GM12878 (cell line): ENCODE data around the gene SIX3. TPM values are rescaled to one million over a fixed set of nuclear protein-coding genes. Genes with fewer than 3 reads are reported as not detected.

ENCODE experiments used
- ATAC-seq: fragments of 200-7000 bp; cut with Tn5 transposase; 3 replicates; pipeline ENCODE4 v1.9.1; 2020; ENCODE audit warnings: mild to moderate bottlenecking, moderate library complexity
- BruUV-seq: library from RNA; stranded (reverse); fragments of 400-500 nt; replicated peaks from 2 replicates; lab custom pipeline; 2021; lab: Mats Ljungman, UMichigan
- CTCF ChIA-PET: fragments of 300-600 bp; sonication (Branson Sonifier 250); formaldehyde crosslinking; extraction: SDS; loops from one replicate; lab custom pipeline; 2021; ENCODE audit warnings: inconsistent platforms; lab: Yijun Ruan, JAX
- POLR2A ChIA-PET: fragments of 350-600 bp; formaldehyde crosslinking; extraction: SDS; loops from one replicate; lab custom pipeline; 2021; ENCODE audit warnings: inconsistent platforms; lab: Charles Lee
- RAD21 ChIA-PET: fragments of 300-600 bp; sonication (Branson Sonifier 250); formaldehyde crosslinking; loops from one replicate; lab custom pipeline; 2023; ENCODE audit warnings: antibody characterized with exemption; ENCODE audit not compliant: unreplicated experiment; lab: Charles Lee
- SMC1A ChIA-PET: fragments of 300-600 bp; sonication (Branson Sonifier 250); formaldehyde crosslinking; loops from one replicate; lab custom pipeline; 2023; ENCODE audit not compliant: unreplicated experiment, uncharacterized antibody; lab: Charles Lee
- DNase-seq: peaks from one replicate; pipeline ENCODE4 v3.0.0-alpha.2; 2011; ENCODE audit warnings: low read depth, low spot score
- FAIRE-seq: peaks from 3 replicates; lab custom pipeline; 2011; peaks lifted over from hg19 to GRCh38; lab: Jason Lieb, UNC
- H2AFZ ChIP-seq: 2 replicates; pipeline ENCODE4 v1.6.0; 2011; ENCODE audit warnings: low read depth, low read length, control low read depth; ENCODE audit not compliant: control insufficient read depth
- H3K27ac ChIP-seq: 2 replicates; pipeline ENCODE4 v1.5.1; 2011; ENCODE audit warnings: control low read depth; ENCODE audit not compliant: control insufficient read depth, insufficient read depth
- H3K27me3 ChIP-seq, 2 experiments: replicated peaks in 1 of 2; 2 replicates each; pipeline versions ENCODE4 v1.6.0 to v1.6.1; 2011; ENCODE audit warnings: low read length in 1 of 2; ENCODE audit not compliant: control insufficient read depth in 2 of 2, insufficient read depth in 2 of 2
- H3K36me3 ChIP-seq, 2 experiments: 2 replicates each; pipeline ENCODE4 v1.5.1; 2011; ENCODE audit warnings: low read length in 1 of 2; ENCODE audit not compliant: control insufficient read depth in 2 of 2, insufficient read depth in 2 of 2
- H3K4me1 ChIP-seq: 2 replicates; pipeline ENCODE4 v1.6.1; 2011; ENCODE audit warnings: mild to moderate bottlenecking, low read length, moderate library complexity, mixed read lengths; ENCODE audit not compliant: control insufficient read depth, insufficient read depth
- H3K4me2 ChIP-seq: 2 replicates; pipeline ENCODE4 v1.6.0; 2011; ENCODE audit warnings: control low read depth; ENCODE audit not compliant: control insufficient read depth, insufficient read depth
- H3K4me3 ChIP-seq: fragments of 200-600 bp; sonication (generic); 2 replicates; pipeline ENCODE4 v1.5.1; 2016
- H3K79me2 ChIP-seq: 2 replicates; pipeline ENCODE4 v1.6.0; 2011; ENCODE audit warnings: low read length; ENCODE audit not compliant: control insufficient read depth, insufficient read depth
- H3K9ac ChIP-seq: 2 replicates; pipeline ENCODE4 v1.8.0; 2011; ENCODE audit warnings: low read length, control low read depth, mixed read lengths; ENCODE audit not compliant: control insufficient read depth, insufficient read depth
- H3K9me3 ChIP-seq: replicated peaks from 3 replicates; pipeline ENCODE4 v1.5.1; 2011; ENCODE audit warnings: mild to moderate bottlenecking, low read length; ENCODE audit not compliant: control insufficient read depth, insufficient read depth
- H4K20me1 ChIP-seq: 2 replicates; pipeline ENCODE4 v1.6.0; 2011; ENCODE audit not compliant: control insufficient read depth, insufficient read depth
- CHD1 ChIP-seq: IDR thresholded peaks from 2 replicates; pipeline ENCODE4 v1.6.1; 2012; ENCODE audit warnings: low read depth, low read length, improper control_type of control experiment
- CHD4 ChIP-seq: fragments of 200-600 bp; sonication (generic); IDR thresholded peaks from 2 replicates; pipeline ENCODE4 v1.6.1; 2016; ENCODE audit warnings: mild to moderate bottlenecking
- EGR1 ChIP-seq, 2 experiments: IDR thresholded peaks; 1 replicate in 1 of 2; 2 replicates in 1 of 2; pipeline ENCODE4 v1.6.1; 2011 to 2012; ENCODE audit warnings: low read depth in 2 of 2, low read length in 2 of 2, borderline replicate concordance in 1 of 2, mild to moderate bottlenecking in 1 of 2, moderate library complexity in 1 of 2
- EZH2 ChIP-seq: IDR thresholded peaks from 2 replicates; pipeline ENCODE4 v1.6.1; 2012; ENCODE audit warnings: low read depth, mild to moderate bottlenecking, control low read depth, inconsistent platforms, low read length, borderline replicate concordance; ENCODE audit not compliant: control insufficient read depth
- KLF5 ChIP-seq: fragments of 450-650 bp; IDR thresholded peaks from 2 replicates; pipeline ENCODE4 v1.6.1; 2014; ENCODE audit warnings: mild to moderate bottlenecking; ENCODE audit not compliant: partially characterized antibody
- MTA3 ChIP-seq: IDR thresholded peaks from 2 replicates; pipeline ENCODE4 v1.6.1; 2012; ENCODE audit warnings: low read length, inconsistent platforms, borderline replicate concordance
- MXI1 ChIP-seq: fragments of 150-350 bp; IDR thresholded peaks from 2 replicates; pipeline ENCODE4 v1.6.1; 2011; ENCODE audit warnings: low read depth, mild to moderate bottlenecking, inconsistent platforms, low read length, improper control_type of control experiment
- WGBS: methylation state at CpG from one replicate; pipeline ENCODE4 v1.1.6; 2016; ENCODE audit warnings: low lambda C conversion rate; ENCODE audit not compliant: insufficient replicate concordance, insufficient coverage; ENCODE audit errors: missing lambda C conversion rate; 5-methylcytosine and 5-hydroxymethylcytosine counted together
- in situ Hi-C: fragments of 300-500 bp; cut with MboI; formaldehyde crosslinking; loops from 9 replicates; pipeline ENCODE4 v1.14.3; 2018; ENCODE audit warnings: mixed read lengths
- intact Hi-C: fragments of 100-400 bp; cut with micrococcal nuclease; formaldehyde crosslinking; loops from one replicate; pipeline ENCODE4 v1.14.2; 2022; ENCODE audit not compliant: unreplicated experiment
- polyA plus RNA-seq, 11 experiments: library from polyadenylated mRNA; depleted of rRNA in 4 of 11; unstranded in 6 of 11; stranded (reverse) in 5 of 11; fragments of >200 nt; fragmentation: Nextera tagmentation in 4 of 11; fragmentation: Illumina TruSeq in 1 of 11; extraction: Ambion mirVana in 4 of 11; extraction: Trizol in 1 of 11; gene quantifications; 1 replicate in 1 of 11; 2 replicates in 10 of 11; pipeline versions ENCODE4 v1.2.1 to v1.2.3, GENCODE V29; 2011 to 2016; ENCODE audit warnings: inconsistent platforms in 2 of 11, missing spikeins in 2 of 11, low read depth in 1 of 11
- total RNA-seq, 4 experiments: library from RNA; depleted of rRNA in 3 of 4; stranded (reverse); fragments of >200 nt in 3 of 4; fragmentation: Illumina TruSeq in 1 of 4; extraction: Trizol in 1 of 4; gene quantifications; 2 replicates each; pipeline versions ENCODE4 v1.2.1 to v1.2.3, GENCODE V29; 2013 to 2021

The SIX3 gene
- total and polyA plus RNA-seq, 10 of the 15 experiments (the other 5 are each of a cell fraction or from before 2014, with no cell fraction given): 0.05 to 0.42 (median 0.13) TPM; not detected in 4

DNA sequence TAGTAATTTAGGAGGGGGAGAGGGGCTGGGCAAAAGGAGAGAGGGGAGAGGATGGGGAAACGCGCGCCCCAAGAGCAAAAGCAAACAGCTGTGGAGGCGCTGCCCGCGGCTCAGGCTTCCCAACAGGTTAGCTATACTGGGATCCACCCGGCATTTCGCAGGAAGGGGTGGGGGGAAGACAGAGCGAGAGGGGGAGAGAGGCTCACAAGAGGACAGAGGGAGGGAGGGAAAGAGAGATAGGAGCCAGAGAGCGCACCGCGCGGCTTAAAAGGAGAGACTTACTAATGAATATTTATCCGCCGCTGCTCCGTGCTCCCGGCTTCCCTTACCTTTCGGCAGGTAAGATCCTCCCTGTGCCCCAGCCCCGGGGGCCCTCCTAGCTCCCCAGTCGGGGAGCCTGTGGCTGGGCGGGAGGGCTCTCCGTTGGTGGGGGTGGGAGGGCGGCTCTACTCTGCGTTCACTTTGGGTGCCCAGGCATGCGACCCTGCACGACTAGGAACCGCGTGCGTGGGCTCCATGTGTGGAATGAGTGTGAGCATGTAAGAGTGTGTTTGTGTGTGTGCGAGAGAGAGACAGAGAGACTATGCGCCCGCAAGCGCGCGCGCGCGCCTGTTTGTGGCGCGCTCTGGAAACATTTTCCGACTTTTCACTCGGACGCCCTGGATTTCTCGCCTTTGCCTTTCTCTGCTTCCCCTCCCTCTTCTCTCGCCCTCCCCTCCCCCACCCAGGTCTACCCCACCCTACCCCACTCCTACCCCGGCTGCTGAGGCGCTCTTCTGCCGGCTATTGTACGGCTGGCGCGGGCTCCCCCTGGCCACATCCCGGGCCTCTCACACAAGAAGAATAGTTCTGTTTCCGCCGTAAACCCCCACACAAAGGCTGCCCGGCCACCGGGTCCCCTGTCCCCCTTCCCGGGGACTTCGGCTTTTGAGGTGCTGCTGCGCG lies 7.2 kb upstream of the SIX3 start (continued):
- TF ChIP-seq EGR1 (IDR thresholded peaks at IDR 0.05; ENCODE audit: borderline replicate concordance in 1 of 2, low read depth in 2 of 2, low read length in 2 of 2) (no peak), CHD4 (no peak), MXI1 (no peak), KLF5 (no peak), MTA3 (no peak)

DNA sequence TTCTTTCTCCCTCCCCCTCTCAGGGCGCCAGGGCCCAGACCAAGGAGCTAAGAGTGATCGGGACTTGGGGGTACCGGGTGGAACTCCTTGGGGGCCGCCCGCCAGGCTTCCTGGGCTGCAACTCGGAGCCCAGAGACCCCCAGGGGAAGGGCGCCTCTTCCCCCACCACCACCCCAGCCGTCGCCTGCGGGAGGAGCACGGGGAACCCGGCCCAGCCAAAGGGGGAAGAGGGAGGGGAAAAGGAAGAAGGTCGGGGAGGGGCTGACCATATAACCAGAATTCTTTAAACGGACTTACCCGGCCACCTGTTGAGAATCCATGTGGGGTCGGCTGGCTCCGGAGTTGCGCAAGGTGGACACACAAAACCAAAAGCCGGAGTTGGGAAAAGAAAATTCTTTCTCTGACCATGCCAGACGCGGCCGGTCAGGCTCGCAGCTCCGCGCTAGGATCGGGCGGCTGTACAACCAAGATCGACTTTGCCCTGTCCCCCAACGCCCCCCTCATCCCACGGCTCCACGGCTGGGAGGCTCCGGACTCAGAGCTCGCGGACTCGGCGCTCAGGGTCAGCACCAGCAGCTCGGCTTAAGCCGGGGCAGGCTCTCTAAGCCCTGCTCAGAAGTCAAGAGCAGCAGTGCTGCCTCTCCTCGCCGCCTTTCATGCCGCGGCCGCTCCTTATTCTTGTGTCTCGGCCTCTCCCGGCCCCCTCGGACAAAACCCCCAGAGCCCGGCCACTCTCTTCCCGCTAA lies 6.3 kb upstream of the SIX3 start:
- ATAC-seq (peak; percentile 31), DNase-seq (no peak), FAIRE-seq (no peak)
- CTCF ChIA-PET: interaction anchor here (0.7 to 1.9 kb wide), 2 partner anchors 20 to 179 kb away, joined by 3 to 5 read pairs; no protein-coding TSS in a partner anchor
- H2AFZ ChIP-seq: no peak overlapping the region
- no TSS peak for BruUV-seq
- TF ChIP-seq CHD1: no peak
- 0 out of 2 replicates have a peak, but pooled peaks have one; percentile 7 for TF ChIP-seq EZH2
- SMC1A ChIA-PET: interaction anchor here (1.3 kb wide), 1 partner anchor 455 kb away, joined by 4 read pairs; no protein-coding TSS in a partner anchor
- in situ Hi-C loops (no loop called here), intact Hi-C loops (no loop called here)
- H3K4me3 ChIP-seq: no peak overlapping the region
- H3K4me2 ChIP-seq: no peak overlapping the region; the same call in 1 of the 2 replicates
- RAD21 ChIA-PET: interaction anchor here (1.1 kb wide), 1 partner anchor 21 kb away, joined by 4 read pairs; no protein-coding TSS in a partner anchor
- peaks cover 2% of the 10 kb centered on the region; the same call in 1 of the 2 replicates for H3K4me1 ChIP-seq
- H3K79me2 ChIP-seq: no peaks in the 10 kb centered on the region
- POLR2A ChIA-PET: no interaction called here
- WGBS: 17% methylated on average over 44 of the region's 48 CpGs
- no peaks in the 10 kb centered on the region for H4K20me1 ChIP-seq
- H3K36me3 ChIP-seq: no peaks in the 10 kb centered on the region
- H3K9ac ChIP-seq: no peak overlapping the region
- H3K9me3 ChIP-seq: no peaks in the 10 kb centered on the region; the same call in 2 of the 3 replicates
- H3K27me3 ChIP-seq: peaks cover 32 to 35% of the 10 kb centered on the region in 2 experiments
- H3K27ac ChIP-seq: no peak overlapping the region
